Measurements from ENCODE around the gene SKI.
A peak's percentile ranks its signal among the peaks of the same experiment; 100 is the strongest.

SKI gene

DNA sequence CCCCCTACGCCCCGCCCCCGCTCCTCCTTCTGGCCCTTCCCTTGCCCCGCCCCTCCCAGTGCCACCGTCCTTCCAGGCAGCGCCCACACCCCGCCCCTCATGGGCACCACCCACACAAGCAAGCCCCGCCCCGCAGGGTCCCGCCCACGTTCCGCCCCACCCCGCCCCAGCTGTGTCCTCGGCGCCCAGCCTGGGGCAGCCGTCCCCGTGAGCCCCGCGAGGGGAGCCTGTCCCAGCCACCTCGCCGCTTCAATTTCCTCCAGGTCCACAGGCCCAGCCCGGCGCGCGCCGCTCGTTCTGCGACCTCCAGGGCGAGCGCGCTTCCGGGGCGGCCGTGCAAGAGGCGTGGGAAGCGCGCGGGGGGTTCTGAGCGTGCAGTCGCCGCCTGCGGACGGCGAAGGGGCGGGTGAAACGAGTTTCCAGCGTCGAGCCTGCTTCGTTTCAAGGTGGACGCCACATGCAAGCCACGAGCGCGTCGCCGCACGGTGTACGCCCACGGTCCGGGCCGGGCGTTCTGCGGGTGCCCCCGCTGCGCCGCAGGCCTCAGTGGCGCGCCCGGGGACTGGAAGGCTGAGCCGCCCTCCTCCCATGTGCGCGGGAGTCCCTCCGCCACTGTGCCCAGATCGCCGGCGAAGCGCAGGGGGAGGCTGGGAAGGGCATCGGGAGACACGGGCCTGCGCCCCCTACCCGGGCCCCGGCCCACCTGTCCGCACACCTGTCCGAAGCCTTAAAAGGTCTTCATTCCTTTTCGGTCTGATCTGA, 22.7 kb upstream of the SKI start:
- TF ChIP-seq YY1 (IDR thresholded peaks at IDR 0.05; ENCODE audit: insufficient read depth, insufficient read length): no peak
- no peak for TF ChIP-seq SUZ12 (IDR thresholded peaks at IDR 0.05; ENCODE audit: extremely low read depth, insufficient read depth, insufficient read length)
- TF ChIP-seq ZNF274 (IDR thresholded peaks at IDR 0.05; ENCODE audit: low read depth, low read length): no peak
- Histone ChIP-seq H3K4me3 (ENCODE audit: insufficient read length, low read depth) (peak overlapping the region; percentile 37), H3K27me3 (ENCODE audit: insufficient read depth, insufficient read length) (peaks cover 10% of the 10 kb centered on the region), H3K9me3 (ENCODE audit: insufficient read depth, low read length) (no peaks in the 10 kb centered on the region), H3K9ac (ENCODE audit: insufficient read length, low read depth) (peak overlapping the region; percentile 76), H3K4me1 (ENCODE audit: insufficient read depth, insufficient read length) (peaks cover 31% of the 10 kb centered on the region), H3K36me3 (ENCODE audit: insufficient read depth, insufficient read length, low read length) (no peaks in the 10 kb centered on the region)
- DNase-seq (ENCODE audit: low read depth, low spot score): no peak

DNA sequence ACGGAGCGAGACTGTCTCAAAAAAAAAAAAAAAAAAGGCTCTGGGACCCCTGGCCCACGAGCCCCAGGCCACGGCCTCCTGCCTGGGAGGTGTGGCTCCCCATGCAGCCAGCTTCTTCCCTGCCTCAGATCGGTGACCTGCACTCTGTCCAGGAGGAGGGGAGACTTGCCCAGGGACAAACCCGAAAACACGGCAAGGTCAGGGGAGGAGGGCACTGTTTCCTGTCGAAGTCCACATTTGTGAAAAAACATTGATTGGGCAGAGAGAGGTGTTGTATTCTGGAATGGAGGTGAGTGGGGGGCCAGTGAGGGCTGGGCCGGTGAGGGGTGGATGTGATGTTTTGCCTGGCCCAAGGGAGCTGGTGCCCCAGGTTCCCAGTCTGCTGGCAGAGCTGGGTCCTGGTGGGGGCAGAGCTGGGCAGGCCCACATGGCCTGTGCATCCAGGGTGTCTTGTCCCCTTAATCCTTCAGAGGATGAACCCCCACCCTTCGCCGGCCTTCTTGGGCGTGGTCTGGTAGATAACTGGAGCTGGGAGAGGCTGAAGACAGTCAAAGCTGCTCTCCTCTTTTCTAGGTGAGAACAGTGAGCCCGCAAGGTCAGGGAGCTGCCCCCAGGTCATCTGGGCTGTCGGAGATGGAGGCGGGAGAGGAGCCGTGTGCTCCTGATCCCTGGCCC, 21.2 kb upstream of the SKI start:
- TF ChIP-seq ZNF274 (IDR thresholded peaks at IDR 0.05; ENCODE audit: low read depth, low read length): no peak
- no peak for TF ChIP-seq SUZ12 (IDR thresholded peaks at IDR 0.05; ENCODE audit: extremely low read depth, insufficient read depth, insufficient read length)
- TF ChIP-seq YY1 (IDR thresholded peaks at IDR 0.05; ENCODE audit: insufficient read depth, insufficient read length): no peak
- Histone ChIP-seq H3K4me1 (ENCODE audit: insufficient read depth, insufficient read length) (peaks cover 30% of the 10 kb centered on the region), H3K36me3 (ENCODE audit: insufficient read depth, insufficient read length, low read length) (no peaks in the 10 kb centered on the region), H3K27me3 (ENCODE audit: insufficient read depth, insufficient read length) (peaks cover 10% of the 10 kb centered on the region), H3K9ac (ENCODE audit: insufficient read length, low read depth) (peak overlapping the region; percentile 56), H3K9me3 (ENCODE audit: insufficient read depth, low read length) (no peaks in the 10 kb centered on the region), H3K4me3 (ENCODE audit: insufficient read length, low read depth) (no peak overlapping the region)
- no peak for DNase-seq (ENCODE audit: low read depth, low spot score)

DNA sequence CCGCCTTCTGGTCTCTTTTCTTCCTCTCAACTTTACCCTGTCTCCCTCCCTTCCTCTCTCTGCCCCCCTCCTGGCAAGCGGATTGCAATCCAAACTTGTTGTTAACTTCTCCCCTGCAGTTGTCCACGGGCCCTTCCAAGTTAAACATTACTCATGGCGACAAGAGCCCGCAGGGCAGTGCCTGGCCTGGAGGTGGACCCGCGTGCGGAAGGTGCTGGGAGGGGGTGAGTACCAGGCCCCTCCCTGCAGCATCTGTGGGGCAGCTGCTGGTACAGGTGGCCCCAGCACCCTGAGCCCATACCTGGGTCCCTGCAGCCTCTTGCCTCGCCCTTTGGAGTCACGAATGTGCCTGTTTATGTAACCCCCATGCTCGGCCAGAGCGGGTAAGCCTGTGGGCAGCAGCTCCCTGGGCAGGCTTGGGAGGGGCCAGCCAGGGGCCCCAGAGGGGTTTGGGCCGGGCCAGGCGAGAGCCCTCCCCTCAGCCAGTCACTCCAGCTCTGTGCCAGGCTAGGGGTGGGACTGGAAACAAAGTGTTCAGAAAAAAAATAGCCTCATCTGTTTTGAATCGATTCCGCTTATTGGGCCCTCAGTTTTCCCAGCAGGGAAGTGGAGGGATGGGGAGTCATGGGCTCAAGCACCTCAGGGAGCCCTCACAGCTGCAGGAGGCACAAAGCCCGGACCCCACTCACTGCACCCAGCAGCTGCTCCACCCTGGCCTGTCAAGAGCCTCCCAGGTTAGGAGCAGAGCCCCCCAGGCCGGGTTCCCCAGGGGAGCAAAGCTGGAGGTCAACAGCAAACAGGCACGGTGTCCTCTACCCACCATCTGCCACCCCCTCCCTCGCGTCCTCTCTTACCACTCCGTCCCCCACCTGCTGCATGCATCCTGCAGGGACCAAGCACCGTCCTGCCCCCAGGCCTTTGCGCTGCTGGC, 19.5 kb upstream of the SKI start:
- H3K4me1 ChIP-seq (ENCODE audit: insufficient read depth, insufficient read length): peaks cover 31% of the 10 kb centered on the region
- no peak for DNase-seq (ENCODE audit: low read depth, low spot score)
- TF ChIP-seq ZNF274 (IDR thresholded peaks at IDR 0.05; ENCODE audit: low read depth, low read length) (no peak), SUZ12 (IDR thresholded peaks at IDR 0.05; ENCODE audit: extremely low read depth, insufficient read depth, insufficient read length) (no peak), YY1 (IDR thresholded peaks at IDR 0.05; ENCODE audit: insufficient read depth, insufficient read length) (no peak)
- no peak overlapping the region for H3K4me3 ChIP-seq (ENCODE audit: insufficient read length, low read depth)
- no peak overlapping the region for H3K9ac ChIP-seq (ENCODE audit: insufficient read length, low read depth)
- H3K27me3 ChIP-seq (ENCODE audit: insufficient read depth, insufficient read length): peaks cover 10% of the 10 kb centered on the region
- H3K36me3 ChIP-seq (ENCODE audit: insufficient read depth, insufficient read length, low read length): no peaks in the 10 kb centered on the region
- no peaks in the 10 kb centered on the region for H3K9me3 ChIP-seq (ENCODE audit: insufficient read depth, low read length)

DNA sequence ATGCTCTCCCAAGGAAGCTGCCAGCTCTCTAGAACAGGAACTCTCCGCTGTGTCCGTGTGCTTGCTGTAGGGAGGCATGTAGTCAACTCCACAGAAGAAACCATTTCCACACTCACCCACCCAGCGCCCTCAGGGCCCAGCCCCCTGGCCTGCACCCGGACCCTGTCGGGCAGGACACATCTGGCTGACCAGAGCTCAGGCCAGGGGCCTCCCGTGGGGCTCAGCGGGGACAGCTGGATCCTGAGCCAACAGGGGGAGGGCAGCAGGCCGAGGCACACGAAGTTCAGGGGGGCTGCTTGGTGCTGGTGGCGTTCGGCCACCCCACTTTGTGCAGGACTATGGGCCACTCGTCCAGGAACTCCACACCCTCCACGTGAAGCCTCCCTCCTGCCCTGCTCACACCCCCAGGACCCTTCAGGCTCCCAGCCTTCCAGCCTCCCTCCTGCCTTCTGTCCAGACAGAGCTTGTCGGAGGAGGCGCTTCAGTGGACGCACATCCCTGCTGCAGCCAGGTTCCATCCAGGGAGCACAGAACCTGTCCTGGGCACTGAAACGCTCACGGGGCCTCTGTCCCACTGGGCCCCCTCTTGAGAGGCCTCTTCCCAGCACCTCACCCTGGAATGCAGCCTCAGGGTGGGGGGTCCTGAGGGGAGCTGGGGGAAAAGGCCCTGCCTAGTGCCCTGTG, 18.6 kb upstream of the SKI start:
- no peaks in the 10 kb centered on the region for H3K9me3 ChIP-seq (ENCODE audit: insufficient read depth, low read length)
- H3K4me3 ChIP-seq (ENCODE audit: insufficient read length, low read depth): no peak overlapping the region
- no peak for DNase-seq (ENCODE audit: low read depth, low spot score)
- TF ChIP-seq YY1 (IDR thresholded peaks at IDR 0.05; ENCODE audit: insufficient read depth, insufficient read length) (no peak), ZNF274 (IDR thresholded peaks at IDR 0.05; ENCODE audit: low read depth, low read length) (no peak), SUZ12 (IDR thresholded peaks at IDR 0.05; ENCODE audit: extremely low read depth, insufficient read depth, insufficient read length) (no peak)
- H3K4me1 ChIP-seq (ENCODE audit: insufficient read depth, insufficient read length): peaks cover 35% of the 10 kb centered on the region
- no peaks in the 10 kb centered on the region for H3K36me3 ChIP-seq (ENCODE audit: insufficient read depth, insufficient read length, low read length)
- peaks cover 10% of the 10 kb centered on the region for H3K27me3 ChIP-seq (ENCODE audit: insufficient read depth, insufficient read length)
- no peak overlapping the region for H3K9ac ChIP-seq (ENCODE audit: insufficient read length, low read depth)

DNA sequence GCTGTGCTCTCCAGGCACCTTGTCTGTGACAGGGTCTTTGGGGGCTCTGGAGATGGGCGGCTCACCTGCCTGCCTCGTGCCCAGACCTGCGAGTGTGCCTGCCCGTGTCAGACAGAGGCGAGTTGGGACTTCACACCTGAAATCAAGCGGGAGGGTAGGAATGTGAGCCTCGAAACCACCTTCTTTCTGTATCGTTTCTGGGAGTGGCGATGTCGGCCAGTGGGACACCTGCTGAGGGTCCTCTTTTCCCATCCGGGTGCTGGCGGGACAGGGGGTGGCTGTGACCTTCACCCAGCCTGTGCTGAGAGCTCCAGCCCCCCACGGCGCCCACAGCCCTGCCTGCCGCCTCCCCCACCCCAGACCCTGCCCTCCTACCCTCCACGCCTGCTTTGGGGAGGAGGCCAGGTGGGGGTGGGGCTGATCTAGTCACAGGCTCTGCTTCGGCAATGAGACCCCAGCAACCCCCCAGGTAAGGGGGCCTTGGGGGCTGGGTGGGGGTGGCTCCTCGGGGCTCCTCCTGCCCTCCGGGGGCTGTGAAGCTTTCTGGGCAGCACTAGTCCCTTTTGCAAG, 17.9 kb upstream of the SKI start:
- H3K9ac ChIP-seq (ENCODE audit: insufficient read length, low read depth): no peak overlapping the region
- no peaks in the 10 kb centered on the region for H3K36me3 ChIP-seq (ENCODE audit: insufficient read depth, insufficient read length, low read length)
- H3K27me3 ChIP-seq (ENCODE audit: insufficient read depth, insufficient read length): peaks cover 10% of the 10 kb centered on the region
- H3K4me3 ChIP-seq (ENCODE audit: insufficient read length, low read depth): no peak overlapping the region
- DNase-seq (ENCODE audit: low read depth, low spot score): no peak
- no peaks in the 10 kb centered on the region for H3K9me3 ChIP-seq (ENCODE audit: insufficient read depth, low read length)
- peaks cover 38% of the 10 kb centered on the region for H3K4me1 ChIP-seq (ENCODE audit: insufficient read depth, insufficient read length)
- TF ChIP-seq SUZ12 (IDR thresholded peaks at IDR 0.05; ENCODE audit: extremely low read depth, insufficient read depth, insufficient read length): no peak
- TF ChIP-seq ZNF274 (IDR thresholded peaks at IDR 0.05; ENCODE audit: low read depth, low read length): no peak
- no peak for TF ChIP-seq YY1 (IDR thresholded peaks at IDR 0.05; ENCODE audit: insufficient read depth, insufficient read length)

DNA sequence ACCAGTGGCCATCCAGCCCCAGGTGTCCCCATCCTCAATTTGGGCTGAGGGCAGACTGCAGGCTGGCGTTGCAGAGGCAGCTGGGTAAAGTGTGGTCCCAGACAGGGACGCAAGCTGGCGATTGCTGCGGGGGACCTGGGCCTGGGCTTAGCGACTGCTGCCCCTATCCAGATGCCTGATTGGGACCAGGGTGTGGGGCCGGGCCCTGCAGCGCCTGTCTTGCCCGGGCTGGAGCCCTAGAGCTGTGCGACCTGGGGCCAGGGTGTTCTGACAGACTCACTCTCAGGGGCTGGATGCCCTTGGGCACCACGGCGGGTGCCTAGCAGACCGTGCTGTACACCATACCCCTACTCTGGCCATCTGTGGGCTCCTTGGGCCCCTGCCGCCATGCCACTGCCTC, 17.3 kb upstream of the SKI start:
- TF ChIP-seq YY1 (IDR thresholded peaks at IDR 0.05; ENCODE audit: insufficient read depth, insufficient read length): no peak
- no peak overlapping the region for H3K9ac ChIP-seq (ENCODE audit: insufficient read length, low read depth)
- no peaks in the 10 kb centered on the region for H3K36me3 ChIP-seq (ENCODE audit: insufficient read depth, insufficient read length, low read length)
- H3K27me3 ChIP-seq (ENCODE audit: insufficient read depth, insufficient read length): peaks cover 6% of the 10 kb centered on the region
- H3K4me1 ChIP-seq (ENCODE audit: insufficient read depth, insufficient read length): peaks cover 36% of the 10 kb centered on the region
- no peak overlapping the region for H3K4me3 ChIP-seq (ENCODE audit: insufficient read length, low read depth)
- no peaks in the 10 kb centered on the region for H3K9me3 ChIP-seq (ENCODE audit: insufficient read depth, low read length)
- DNase-seq (ENCODE audit: low read depth, low spot score): no peak
